Fibroblast of pulmonary artery (primary cell): ENCODE results near the gene RXRG.

Experiments
- DNase-seq: peaks from one replicate; pipeline ENCODE4 v3.0.0-alpha.2; 2010; ENCODE audit warnings: low read depth
- H3K4me3 ChIP-seq: replicated peaks from 2 replicates; pipeline ENCODE4 v1.5.1; 2011; ENCODE audit warnings: low read depth, mild to moderate bottlenecking, control low read depth, low read length, moderate library complexity
- CTCF ChIP-seq: IDR thresholded peaks from 2 replicates; pipeline ENCODE4 v1.5.1; 2011; ENCODE audit warnings: mild to moderate bottlenecking, control low read depth, low read length, inconsistent platforms; ENCODE audit errors: missing control alignments

The RXRG gene

GRCh38 chr1:165442053-165442452 lies 2.9 kb downstream of the RXRG start:
- H3K4me3 ChIP-seq: no peak overlapping the region
- no peak for DNase-seq
- no peak for TF ChIP-seq CTCF

- no peak overlapping the region for H3K4me3 ChIP-seq
- TF ChIP-seq CTCF: no peak
- no peak for DNase-seq
Observed at GRCh38 chr1:165441166-165441880, 3.6 kb downstream of the RXRG start.

- no peak for DNase-seq
- H3K4me3 ChIP-seq: no peak overlapping the region
- TF ChIP-seq CTCF: no peak
Observed at GRCh38 chr1:165439330-165439729, 5.6 kb downstream of the RXRG start.

- no peak for TF ChIP-seq CTCF
- no peak for DNase-seq
- no peak overlapping the region for H3K4me3 ChIP-seq
Observed at GRCh38 chr1:165436994-165437393, 7.9 kb downstream of the RXRG start.

GRCh38 chr1:165435801-165436200 lies 9.1 kb downstream of the RXRG start:
- DNase-seq: no peak
- H3K4me3 ChIP-seq: no peak overlapping the region
- TF ChIP-seq CTCF: no peak

GRCh38 chr1:165434281-165434680 lies 10.6 kb downstream of the RXRG start:
- DNase-seq: no peak
- H3K4me3 ChIP-seq: no peak overlapping the region
- TF ChIP-seq CTCF: no peak

GRCh38 chr1:165431079-165431478 lies 13.8 kb downstream of the RXRG start:
- no peak for TF ChIP-seq CTCF
- no peak for DNase-seq
- no peak overlapping the region for H3K4me3 ChIP-seq
